ENCODE measurements around the gene ADCYAP1.

Gene ADCYAP1

GRCh38 chr18:908758-909724 is 4.4 kb downstream of the ADCYAP1 start:
- in situ Hi-C loops (cut with HindIII; ENCODE audit: low sequenced_read_pairs) = no loop called here

GRCh38 chr18:910247-910646 is 5.6 kb downstream of the ADCYAP1 start:
- in situ Hi-C loops (cut with HindIII; ENCODE audit: low sequenced_read_pairs) = no loop called here

GRCh38 chr18:911025-911424 is 6.4 kb downstream of the ADCYAP1 start:
- in situ Hi-C loops (cut with HindIII; ENCODE audit: low sequenced_read_pairs) = no loop called here

GRCh38 chr18:911486-911885 is 6.8 kb downstream of the ADCYAP1 start:
- in situ Hi-C loops (cut with HindIII; ENCODE audit: low sequenced_read_pairs) = no loop called here

- in situ Hi-C loops (cut with HindIII; ENCODE audit: low sequenced_read_pairs) = no loop called here
These were observed 11.9 kb downstream of the ADCYAP1 start for GRCh38 chr18:916562-916961.

- in situ Hi-C loops (cut with HindIII; ENCODE audit: low sequenced_read_pairs) = no loop called here
These were observed 14.4 kb downstream of the ADCYAP1 start for GRCh38 chr18:919078-919477.

GRCh38 chr18:923144-923866 is 18.6 kb downstream of the ADCYAP1 start:
- in situ Hi-C loops (cut with HindIII; ENCODE audit: low sequenced_read_pairs) = no loop called here

- in situ Hi-C loops (cut with HindIII; ENCODE audit: low sequenced_read_pairs) = no loop called here
These were observed 20.3 kb downstream of the ADCYAP1 start for GRCh38 chr18:924987-925386.

GRCh38 chr18:926946-927345 is 22.3 kb downstream of the ADCYAP1 start:
- in situ Hi-C loops (cut with HindIII; ENCODE audit: low sequenced_read_pairs) = no loop called here

GRCh38 chr18:933082-933481 is 28.4 kb downstream of the ADCYAP1 start:
- in situ Hi-C loops (cut with HindIII; ENCODE audit: low sequenced_read_pairs) = no loop called here

GRCh38 chr18:934518-935133 is 30.0 kb downstream of the ADCYAP1 start:
- in situ Hi-C loops (cut with HindIII; ENCODE audit: low sequenced_read_pairs) = no loop called here

GRCh38 chr18:936941-937340 is 32.3 kb downstream of the ADCYAP1 start:
- in situ Hi-C loops (cut with HindIII; ENCODE audit: low sequenced_read_pairs) = no loop called here

- in situ Hi-C loops (cut with HindIII; ENCODE audit: low sequenced_read_pairs) = no loop called here
These were observed 34.5 kb downstream of the ADCYAP1 start for GRCh38 chr18:939166-939565.

- in situ Hi-C loops (cut with HindIII; ENCODE audit: low sequenced_read_pairs) = no loop called here
These were observed 35.3 kb downstream of the ADCYAP1 start for GRCh38 chr18:939958-940357.

GRCh38 chr18:941331-941730 is 36.7 kb downstream of the ADCYAP1 start:
- in situ Hi-C loops (cut with HindIII; ENCODE audit: low sequenced_read_pairs) = no loop called here

GRCh38 chr18:944440-944839 is 39.8 kb downstream of the ADCYAP1 start:
- in situ Hi-C loops (cut with HindIII; ENCODE audit: low sequenced_read_pairs) = no loop called here

GRCh38 chr18:949724-950631 is 45.3 kb downstream of the ADCYAP1 start:
- in situ Hi-C loops (cut with HindIII; ENCODE audit: low sequenced_read_pairs) = no loop called here

GRCh38 chr18:950882-951495 is 46.3 kb downstream of the ADCYAP1 start:
- in situ Hi-C loops (cut with HindIII; ENCODE audit: low sequenced_read_pairs) = no loop called here

GRCh38 chr18:955384-956066 is 50.9 kb downstream of the ADCYAP1 start:
- in situ Hi-C loops (cut with HindIII; ENCODE audit: low sequenced_read_pairs) = no loop called here

- in situ Hi-C loops (cut with HindIII; ENCODE audit: low sequenced_read_pairs) = no loop called here
These were observed 53.2 kb downstream of the ADCYAP1 start for GRCh38 chr18:957829-958228.

All from endothelial cell of hepatic sinusoid (primary cell).